A673 (cell line): ENCODE measurements around the gene COPRS.

Experiments used
- EZH2 ChIP-seq: fragments of 200-600 bp; sonication (generic); IDR thresholded peaks from 2 replicates; pipeline ENCODE4 v1.6.1; 2017; ENCODE audit warnings: borderline replicate concordance, low read depth, mild to moderate bottlenecking, mixed read lengths, antibody characterized with exemption, low read length; ENCODE audit not compliant: poor library complexity, severe bottlenecking
- TF ChIP-seq, protein P1 (sequence below): fragments of 300-800, 200-600 bp; sonication (generic); conservative IDR thresholded peaks from 2 replicates; pipeline ENCODE4 v1.5.1; 2017; ENCODE audit warnings: low read depth, mild to moderate bottlenecking, antibody characterized with exemption, low read length, moderate library complexity, mixed read lengths

DNA sequence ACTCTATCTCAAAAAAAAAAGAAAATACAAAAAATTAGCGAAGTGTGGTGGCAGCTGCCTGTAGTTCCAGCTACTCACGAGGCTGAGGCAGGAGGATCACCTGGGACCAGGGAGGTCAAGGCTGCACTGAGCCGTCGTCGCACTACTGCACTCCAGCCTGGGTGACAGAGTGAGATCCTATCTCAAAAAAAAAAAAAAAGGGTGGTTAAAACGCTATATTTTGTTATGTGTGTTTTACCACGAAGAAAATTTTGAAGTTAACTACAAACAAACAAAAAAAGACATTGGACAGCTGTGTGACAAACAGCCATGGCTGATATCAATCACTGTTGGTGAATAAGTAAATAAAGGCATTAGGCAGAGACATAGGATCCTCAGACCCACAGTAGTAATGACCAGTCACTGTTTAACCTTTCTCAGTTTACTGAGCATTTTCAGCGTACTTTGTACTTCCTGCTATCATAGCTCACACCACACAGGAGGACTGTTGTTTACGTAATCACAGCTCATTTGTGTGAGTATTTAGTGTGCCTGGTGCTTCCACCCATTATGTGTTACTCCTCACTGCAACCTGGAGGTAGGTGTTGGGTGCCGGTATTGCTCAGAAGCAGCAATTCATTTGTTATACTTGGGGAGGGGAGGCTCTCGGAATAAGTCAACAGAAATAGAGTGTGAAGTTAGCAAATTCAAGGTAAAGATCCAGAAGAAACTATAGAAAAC lies 55.4 kb downstream of the COPRS start:
- TF ChIP-seq, protein P1, sequence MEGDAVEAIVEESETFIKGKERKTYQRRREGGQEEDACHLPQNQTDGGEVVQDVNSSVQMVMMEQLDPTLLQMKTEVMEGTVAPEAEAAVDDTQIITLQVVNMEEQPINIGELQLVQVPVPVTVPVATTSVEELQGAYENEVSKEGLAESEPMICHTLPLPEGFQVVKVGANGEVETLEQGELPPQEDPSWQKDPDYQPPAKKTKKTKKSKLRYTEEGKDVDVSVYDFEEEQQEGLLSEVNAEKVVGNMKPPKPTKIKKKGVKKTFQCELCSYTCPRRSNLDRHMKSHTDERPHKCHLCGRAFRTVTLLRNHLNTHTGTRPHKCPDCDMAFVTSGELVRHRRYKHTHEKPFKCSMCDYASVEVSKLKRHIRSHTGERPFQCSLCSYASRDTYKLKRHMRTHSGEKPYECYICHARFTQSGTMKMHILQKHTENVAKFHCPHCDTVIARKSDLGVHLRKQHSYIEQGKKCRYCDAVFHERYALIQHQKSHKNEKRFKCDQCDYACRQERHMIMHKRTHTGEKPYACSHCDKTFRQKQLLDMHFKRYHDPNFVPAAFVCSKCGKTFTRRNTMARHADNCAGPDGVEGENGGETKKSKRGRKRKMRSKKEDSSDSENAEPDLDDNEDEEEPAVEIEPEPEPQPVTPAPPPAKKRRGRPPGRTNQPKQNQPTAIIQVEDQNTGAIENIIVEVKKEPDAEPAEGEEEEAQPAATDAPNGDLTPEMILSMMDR: no peak
- no peak for TF ChIP-seq EZH2
